ENCODE data around the gene IFNGR2. TPM values are rescaled to one million over a fixed set of nuclear protein-coding genes. Genes with fewer than 3 reads are reported as not detected.

Gene IFNGR2
- polyA plus RNA-seq, 1 donor (not counting 4 experiments of a cell fraction or from before 2014, with no cell fraction given) = 94.3 TPM

GRCh38 chr21:33368124-33368523 is 35.1 kb upstream of the IFNGR2 start:
- Histone ChIP-seq H3K36me3 (ENCODE audit: control insufficient read depth in 2 of 2, extremely low read depth in 1 of 2, insufficient read depth in 2 of 2, low read length in 2 of 2) (no peaks in the 10 kb centered on the region), H2AFZ (ENCODE audit: control insufficient read depth, low read length) (no peak overlapping the region), H3K9me3 (ENCODE audit: control insufficient read depth, low read depth, low read length) (peaks cover 22% of the 10 kb centered on the region), H3K27me3 (ENCODE audit: control insufficient read depth, extremely low read depth, insufficient read depth, low read length) (no peaks in the 10 kb centered on the region), H3K27ac (ENCODE audit: control insufficient read depth, insufficient read depth, low read length) (no peak overlapping the region), H3K79me2 (ENCODE audit: control insufficient read depth, insufficient read depth, low read length) (no peaks in the 10 kb centered on the region), H3K9me1 (ENCODE audit: control insufficient read depth, extremely low read depth, insufficient read depth, low read length) (no peaks in the 10 kb centered on the region), H3K9ac (ENCODE audit: control insufficient read depth, extremely low read depth, insufficient read depth, low read length) (no peak overlapping the region), H4K20me1 (ENCODE audit: control insufficient read depth, extremely low read depth, insufficient read depth, low read length) (no peaks in the 10 kb centered on the region), H3K4me1 (ENCODE audit: control insufficient read depth, extremely low read depth, insufficient read depth, low read length) (no peaks in the 10 kb centered on the region), H3K4me3 (ENCODE audit: control insufficient read depth in 2 of 3, extremely low read depth in 1 of 3, insufficient read depth in 2 of 3, low read depth in 1 of 3, low read length in 3 of 3) (no peak overlapping the region), H3K4me2 (ENCODE audit: control insufficient read depth, extremely low read depth, insufficient read depth, low read depth, low read length) (no peak overlapping the region)
- dilution Hi-C loops (cut with MboI; ENCODE audit: extremely low pct_ligation_motif_present, low sequenced_read_pairs) = no loop called here
- no peak for DNase-seq (ENCODE audit: low read depth, low spot score)
- no peak for FAIRE-seq
- no peak for TF ChIP-seq EZH2 (IDR thresholded peaks at IDR 0.05; ENCODE audit: low read length)
- TF ChIP-seq, protein P1, sequence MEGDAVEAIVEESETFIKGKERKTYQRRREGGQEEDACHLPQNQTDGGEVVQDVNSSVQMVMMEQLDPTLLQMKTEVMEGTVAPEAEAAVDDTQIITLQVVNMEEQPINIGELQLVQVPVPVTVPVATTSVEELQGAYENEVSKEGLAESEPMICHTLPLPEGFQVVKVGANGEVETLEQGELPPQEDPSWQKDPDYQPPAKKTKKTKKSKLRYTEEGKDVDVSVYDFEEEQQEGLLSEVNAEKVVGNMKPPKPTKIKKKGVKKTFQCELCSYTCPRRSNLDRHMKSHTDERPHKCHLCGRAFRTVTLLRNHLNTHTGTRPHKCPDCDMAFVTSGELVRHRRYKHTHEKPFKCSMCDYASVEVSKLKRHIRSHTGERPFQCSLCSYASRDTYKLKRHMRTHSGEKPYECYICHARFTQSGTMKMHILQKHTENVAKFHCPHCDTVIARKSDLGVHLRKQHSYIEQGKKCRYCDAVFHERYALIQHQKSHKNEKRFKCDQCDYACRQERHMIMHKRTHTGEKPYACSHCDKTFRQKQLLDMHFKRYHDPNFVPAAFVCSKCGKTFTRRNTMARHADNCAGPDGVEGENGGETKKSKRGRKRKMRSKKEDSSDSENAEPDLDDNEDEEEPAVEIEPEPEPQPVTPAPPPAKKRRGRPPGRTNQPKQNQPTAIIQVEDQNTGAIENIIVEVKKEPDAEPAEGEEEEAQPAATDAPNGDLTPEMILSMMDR (optimal IDR thresholded peaks at IDR 0.05 in 1 of 3, IDR thresholded peaks at IDR 0.05 in 1 of 3, conservative IDR thresholded peaks at IDR 0.05 in 1 of 3; ENCODE audit: extremely low read depth in 1 of 3, insufficient read depth in 2 of 3, low read length in 3 of 3) = no peak

- dilution Hi-C loops (cut with MboI; ENCODE audit: extremely low pct_ligation_motif_present, low sequenced_read_pairs) = no loop called here
- TF ChIP-seq, protein P1 (optimal IDR thresholded peaks at IDR 0.05 in 1 of 3, IDR thresholded peaks at IDR 0.05 in 1 of 3, conservative IDR thresholded peaks at IDR 0.05 in 1 of 3; ENCODE audit: extremely low read depth in 1 of 3, insufficient read depth in 2 of 3, low read length in 3 of 3) = no peak
- TF ChIP-seq EZH2 (IDR thresholded peaks at IDR 0.05; ENCODE audit: low read length) = no peak
- no peak overlapping the region for H2AFZ ChIP-seq (ENCODE audit: control insufficient read depth, low read length)
- no peak overlapping the region for H3K9ac ChIP-seq (ENCODE audit: control insufficient read depth, extremely low read depth, insufficient read depth, low read length)
- H3K4me3 ChIP-seq (ENCODE audit: control insufficient read depth in 2 of 3, extremely low read depth in 1 of 3, insufficient read depth in 2 of 3, low read depth in 1 of 3, low read length in 3 of 3) = no peak overlapping the region
- H3K4me1 ChIP-seq (ENCODE audit: control insufficient read depth, extremely low read depth, insufficient read depth, low read length) = peaks cover 4% of the 10 kb centered on the region
- no peaks in the 10 kb centered on the region for H3K79me2 ChIP-seq (ENCODE audit: control insufficient read depth, insufficient read depth, low read length)
- no peaks in the 10 kb centered on the region for H3K36me3 ChIP-seq (ENCODE audit: control insufficient read depth in 2 of 2, extremely low read depth in 1 of 2, insufficient read depth in 2 of 2, low read length in 2 of 2)
- no peaks in the 10 kb centered on the region for H3K27me3 ChIP-seq (ENCODE audit: control insufficient read depth, extremely low read depth, insufficient read depth, low read length)
- no peaks in the 10 kb centered on the region for H3K9me1 ChIP-seq (ENCODE audit: control insufficient read depth, extremely low read depth, insufficient read depth, low read length)
- peaks cover 22% of the 10 kb centered on the region for H3K9me3 ChIP-seq (ENCODE audit: control insufficient read depth, low read depth, low read length)
- no peaks in the 10 kb centered on the region for H4K20me1 ChIP-seq (ENCODE audit: control insufficient read depth, extremely low read depth, insufficient read depth, low read length)
- no peak for DNase-seq (ENCODE audit: low read depth, low spot score)
- H3K4me2 ChIP-seq (ENCODE audit: control insufficient read depth, extremely low read depth, insufficient read depth, low read depth, low read length) = no peak overlapping the region
- H3K27ac ChIP-seq (ENCODE audit: control insufficient read depth, insufficient read depth, low read length) = no peak overlapping the region
- no peak for FAIRE-seq
These were observed 34.6 kb upstream of the IFNGR2 start for GRCh38 chr21:33368576-33368975.
